Activated T-cell treated with anti-CD3 and anti-CD28 coated beads, Interleukin-2, amount 50 U/mL, for 72 hours (primary cell): ENCODE data around the gene HOXB9. TPM values are rescaled to one million over a fixed set of nuclear protein-coding genes. Genes with fewer than 3 reads are reported as not detected.

Experiments
- ATAC-seq, 2 donors: fragments of 150-1000 bp; cut with Tn5 transposase; replicated peaks in 1 of 2; 2 replicates each; pipeline ENCODE4 v1.10.0; 2021; ENCODE audit warnings: moderate library complexity in 2 of 2, mild to moderate bottlenecking in 1 of 2
- DNase-seq, 2 donors: peaks; one replicate each; pipeline ENCODE4 v3.0.0; 2021 to 2022; ENCODE audit warnings: mixed read lengths in 1 of 2
- H3K27ac Mint-ChIP-seq: one replicate; pipeline ENCODE4 v1.8.0; 2022; ENCODE audit warnings: mild to moderate bottlenecking, moderate library complexity, mixed read lengths
- H3K27me3 Mint-ChIP-seq: one replicate; pipeline ENCODE4 v1.8.0; 2022; ENCODE audit warnings: low read depth, mixed read lengths
- H3K36me3 Mint-ChIP-seq, 2 donors: one replicate each; pipeline ENCODE4 v1.8.0; 2022; ENCODE audit warnings: mixed read lengths in 2 of 2, mild to moderate bottlenecking in 1 of 2; ENCODE audit not compliant: insufficient read depth in 2 of 2
- H3K4me1 Mint-ChIP-seq: one replicate; pipeline ENCODE4 v1.8.0; 2022; ENCODE audit warnings: low read depth, mixed read lengths
- H3K4me3 Mint-ChIP-seq, 2 donors: one replicate each; pipeline ENCODE4 v1.8.0; 2022; ENCODE audit warnings: mild to moderate bottlenecking in 2 of 2, mixed read lengths in 2 of 2, moderate library complexity in 2 of 2
- H3K9me3 Mint-ChIP-seq, 2 donors: one replicate each; pipeline ENCODE4 v1.8.0; 2022; ENCODE audit warnings: mixed read lengths in 2 of 2
- total RNA-seq, 2 donors: library from RNA; stranded (reverse); gene quantifications; one replicate each; pipeline ENCODE4 v1.2.3, GENCODE V29; 2022

Gene HOXB9
- total RNA-seq, 2 donors from 2014 or later = 15.0 to 23.0 TPM

- DNase-seq (no peak), ATAC-seq (no peak)
- no peaks in the 10 kb centered on the region for H3K36me3 Mint-ChIP-seq
- H3K4me1 Mint-ChIP-seq = peaks cover 51% of the 10 kb centered on the region
- H3K27ac Mint-ChIP-seq = no peak overlapping the region
- peaks cover 96% of the 10 kb centered on the region for H3K27me3 Mint-ChIP-seq
- H3K9me3 Mint-ChIP-seq = no peaks in the 10 kb centered on the region
- H3K4me3 Mint-ChIP-seq = peak overlapping the region; percentile 38 to 41
Observed at GRCh38 chr17:48591255-48592056, 34.7 kb downstream of the HOXB9 start.

GRCh38 chr17:48590607-48591161 is 35.5 kb downstream of the HOXB9 start:
- Mint-ChIP-seq H3K27ac (no peak overlapping the region), H3K9me3 (no peaks in the 10 kb centered on the region), H3K4me1 (peaks cover 51% of the 10 kb centered on the region), H3K4me3 (peak overlapping the region in 1 of 2 donors; percentile 9), H3K27me3 (peaks cover 96% of the 10 kb centered on the region), H3K36me3 (no peaks in the 10 kb centered on the region)
- no peak for DNase-seq
- no peak for ATAC-seq

GRCh38 chr17:48589831-48590606 is 36.1 kb downstream of the HOXB9 start, which contains the start of gene HOXB3:
Gene HOXB3, minus strand, starts transcription at chr17:48590241. Its CDS starts 37,767 bp downstream, at chr17:48552474.
- H3K27me3 Mint-ChIP-seq = peaks cover 95% of the 10 kb centered on the region
- no peaks in the 10 kb centered on the region for H3K36me3 Mint-ChIP-seq
- H3K4me1 Mint-ChIP-seq = peaks cover 52% of the 10 kb centered on the region
- no peaks in the 10 kb centered on the region for H3K9me3 Mint-ChIP-seq
- ATAC-seq (no peak), DNase-seq (no peak)
- H3K4me3 Mint-ChIP-seq = peak within 1 kb of the TSS in 1 of 2 donors; percentile 9
- H3K27ac Mint-ChIP-seq = no peak within 1 kb of the TSS

GRCh38 chr17:48589060-48589830 is 36.9 kb downstream of the HOXB9 start:
- no peak overlapping the region for H3K4me3 Mint-ChIP-seq
- no peak overlapping the region for H3K27ac Mint-ChIP-seq
- ATAC-seq (no peak), DNase-seq (no peak)
- peaks cover 56% of the 10 kb centered on the region for H3K4me1 Mint-ChIP-seq
- peaks cover 95% of the 10 kb centered on the region for H3K27me3 Mint-ChIP-seq
- H3K36me3 Mint-ChIP-seq = no peaks in the 10 kb centered on the region
- no peaks in the 10 kb centered on the region for H3K9me3 Mint-ChIP-seq

GRCh38 chr17:48588528-48588927 is 37.6 kb downstream of the HOXB9 start:
- peaks cover 95% of the 10 kb centered on the region for H3K27me3 Mint-ChIP-seq

GRCh38 chr17:48588074-48588415 is 38.1 kb downstream of the HOXB9 start:
- H3K36me3 Mint-ChIP-seq = no peaks in the 10 kb centered on the region
- peaks cover 97% of the 10 kb centered on the region for H3K27me3 Mint-ChIP-seq
- H3K9me3 Mint-ChIP-seq = no peaks in the 10 kb centered on the region
- H3K4me1 Mint-ChIP-seq = peaks cover 45% of the 10 kb centered on the region
- DNase-seq = no peak
- no peak overlapping the region for H3K27ac Mint-ChIP-seq
- H3K4me3 Mint-ChIP-seq = no peak overlapping the region
- no peak for ATAC-seq

More at GRCh38 chr17:48588528-48588927, 37.6 kb downstream of the HOXB9 start:
- H3K4me1 Mint-ChIP-seq = peaks cover 49% of the 10 kb centered on the region
- H3K4me3 Mint-ChIP-seq = no peak overlapping the region
- ATAC-seq = no peak
- no peaks in the 10 kb centered on the region for H3K9me3 Mint-ChIP-seq
- no peak overlapping the region for H3K27ac Mint-ChIP-seq
- no peaks in the 10 kb centered on the region for H3K36me3 Mint-ChIP-seq
- no peak for DNase-seq

GRCh38 chr17:48587276-48588073 is 38.7 kb downstream of the HOXB9 start:
- H3K36me3 Mint-ChIP-seq = no peaks in the 10 kb centered on the region
- H3K4me3 Mint-ChIP-seq = peak overlapping the region in 1 of 2 donors; percentile 26
- ATAC-seq = no peak
- no peak for DNase-seq
- no peak overlapping the region for H3K27ac Mint-ChIP-seq
- H3K27me3 Mint-ChIP-seq = peaks cover 99% of the 10 kb centered on the region
- H3K9me3 Mint-ChIP-seq = no peaks in the 10 kb centered on the region
- H3K4me1 Mint-ChIP-seq = peaks cover 48% of the 10 kb centered on the region

GRCh38 chr17:48586355-48587258 is 39.6 kb downstream of the HOXB9 start:
- DNase-seq (peak; percentile 53 to 62), ATAC-seq (peak in 1 of 2 donors; percentile 34)
- Mint-ChIP-seq H3K4me1 (peaks cover 49% of the 10 kb centered on the region), H3K27ac (no peak overlapping the region), H3K9me3 (no peaks in the 10 kb centered on the region), H3K36me3 (no peaks in the 10 kb centered on the region), H3K27me3 (peaks cover 95% of the 10 kb centered on the region), H3K4me3 (peak overlapping the region; percentile 90 to 98)

- Mint-ChIP-seq H3K9me3 (no peaks in the 10 kb centered on the region), H3K4me1 (peaks cover 60% of the 10 kb centered on the region), H3K27ac (no peak overlapping the region), H3K36me3 (no peaks in the 10 kb centered on the region), H3K4me3 (peak overlapping the region; percentile 90 to 98), H3K27me3 (peaks cover 95% of the 10 kb centered on the region)
- no peak for ATAC-seq
- no peak for DNase-seq
Observed at GRCh38 chr17:48584223-48584741, 41.9 kb downstream of the HOXB9 start.

- no peak for ATAC-seq
- peaks cover 95% of the 10 kb centered on the region for H3K27me3 Mint-ChIP-seq
- H3K4me3 Mint-ChIP-seq = peak overlapping the region; percentile 90 to 98
- DNase-seq = no peak
- H3K36me3 Mint-ChIP-seq = no peaks in the 10 kb centered on the region
- peaks cover 65% of the 10 kb centered on the region for H3K4me1 Mint-ChIP-seq
- H3K9me3 Mint-ChIP-seq = no peaks in the 10 kb centered on the region
- no peak overlapping the region for H3K27ac Mint-ChIP-seq
Observed at GRCh38 chr17:48583708-48584222, 42.4 kb downstream of the HOXB9 start.

- H3K4me3 Mint-ChIP-seq = peak overlapping the region; percentile 75 to 98
- H3K4me1 Mint-ChIP-seq = peaks cover 67% of the 10 kb centered on the region
- no peak for DNase-seq
- no peak for ATAC-seq
- peaks cover 2 to 3% of the 10 kb centered on the region in 2 donors for H3K36me3 Mint-ChIP-seq
- H3K9me3 Mint-ChIP-seq = no peaks in the 10 kb centered on the region
- H3K27ac Mint-ChIP-seq = no peak overlapping the region
- H3K27me3 Mint-ChIP-seq = peaks cover 88% of the 10 kb centered on the region
Observed at GRCh38 chr17:48582750-48583069, 43.4 kb downstream of the HOXB9 start.
